Medulla oblongata (tissue), 1 donor: ENCODE results near the gene SPSB1.
"Not testable (repeated sequence)": the region's sequence is repeated elsewhere in the genome, so short reads cannot be mapped to it uniquely, and the experiment has no call there.

Source experiments
- DNase-seq: peaks from one replicate; pipeline ENCODE4 v3.0.0-alpha.2; 2015; ENCODE audit errors: extremely low spot score

The SPSB1 gene

GRCh38 chr1:9299571-9300541 lies 7.2 kb downstream of the SPSB1 start:
- not testable (repeated sequence) for DNase-seq

- no peak for DNase-seq
Measured at GRCh38 chr1:9300573-9300972, 7.9 kb downstream of the SPSB1 start.

GRCh38 chr1:9302745-9303524 lies 10.2 kb downstream of the SPSB1 start:
- DNase-seq = no peak

GRCh38 chr1:9303916-9304315 lies 11.2 kb downstream of the SPSB1 start:
- DNase-seq = no peak

- no peak for DNase-seq
Measured at GRCh38 chr1:9305216-9305615, 12.5 kb downstream of the SPSB1 start.

GRCh38 chr1:9306006-9306405 lies 13.3 kb downstream of the SPSB1 start:
- DNase-seq = no peak

- DNase-seq = no peak
Measured at GRCh38 chr1:9307303-9307702, 14.6 kb downstream of the SPSB1 start.

- DNase-seq = no peak
Measured at GRCh38 chr1:9308236-9308785, 15.6 kb downstream of the SPSB1 start.

- DNase-seq = no peak
Measured at GRCh38 chr1:9309080-9309479, 16.4 kb downstream of the SPSB1 start.

- no peak for DNase-seq
Measured at GRCh38 chr1:9309991-9310390, 17.3 kb downstream of the SPSB1 start.

- DNase-seq = peak; percentile 75
Measured at GRCh38 chr1:9311029-9311428, 18.3 kb downstream of the SPSB1 start.

- no peak for DNase-seq
Measured at GRCh38 chr1:9311479-9311878, 18.8 kb downstream of the SPSB1 start.

GRCh38 chr1:9312168-9312720 lies 19.6 kb downstream of the SPSB1 start:
- no peak for DNase-seq

- no peak for DNase-seq
Measured at GRCh38 chr1:9313576-9313975, 20.9 kb downstream of the SPSB1 start.

- no peak for DNase-seq
Measured at GRCh38 chr1:9314111-9314510, 21.4 kb downstream of the SPSB1 start.

- no peak for DNase-seq
Measured at GRCh38 chr1:9314711-9315379, 22.2 kb downstream of the SPSB1 start.

GRCh38 chr1:9315411-9316079 lies 22.9 kb downstream of the SPSB1 start:
- DNase-seq = no peak

GRCh38 chr1:9316080-9316444 lies 23.4 kb downstream of the SPSB1 start:
- DNase-seq = no peak

GRCh38 chr1:9316512-9316911 lies 23.8 kb downstream of the SPSB1 start:
- DNase-seq = no peak

- no peak for DNase-seq
Measured at GRCh38 chr1:9317072-9317471, 24.4 kb downstream of the SPSB1 start.
